Mesenchymal stem cell (in vitro differentiated cells and primary cell): Measurements from ENCODE around the gene PCYT1B.

ENCODE experiments used
- DNase-seq: peaks from one replicate; pipeline ENCODE4 v3.0.0-alpha.2; 2013
- H2AFZ ChIP-seq: one replicate; pipeline ENCODE4 v1.6.1; 2013; ENCODE audit warnings: low read depth, mild to moderate bottlenecking, control low read depth, inconsistent platforms, low read length, moderate library complexity
- H2AK5ac ChIP-seq: 2 replicates; pipeline ENCODE4 v1.6.1; 2013; ENCODE audit warnings: low read length, moderate library complexity, mild to moderate bottlenecking, inconsistent platforms; ENCODE audit not compliant: severe bottlenecking
- H2BK120ac ChIP-seq: one replicate; pipeline ENCODE4 v1.6.1; 2013; ENCODE audit warnings: low read depth, mild to moderate bottlenecking, inconsistent platforms, low read length, moderate library complexity
- H2BK12ac ChIP-seq, 2 experiments: one replicate each; pipeline ENCODE4 v1.6.1; 2013; ENCODE audit warnings: inconsistent platforms in 2 of 2, low read length in 2 of 2, mild to moderate bottlenecking in 2 of 2, moderate library complexity in 2 of 2, control low read depth in 1 of 2
- H2BK15ac ChIP-seq: one replicate; pipeline ENCODE4 v1.6.1; 2013; ENCODE audit warnings: mild to moderate bottlenecking, low read depth, inconsistent platforms; ENCODE audit not compliant: poor library complexity, severe bottlenecking
- H2BK5ac ChIP-seq: 2 replicates; pipeline ENCODE4 v1.6.1; 2013; ENCODE audit warnings: low read depth, mild to moderate bottlenecking, low read length, control low read depth, inconsistent platforms; ENCODE audit not compliant: poor library complexity, severe bottlenecking
- H3K14ac ChIP-seq, 2 experiments: one replicate each; pipeline ENCODE4 v1.6.1; 2013; ENCODE audit warnings: inconsistent platforms in 2 of 2, low read length in 2 of 2, control low read depth in 1 of 2, mild to moderate bottlenecking in 1 of 2, moderate library complexity in 1 of 2
- H3K18ac ChIP-seq, 2 experiments: one replicate each; pipeline ENCODE4 v1.6.1; 2013; ENCODE audit warnings: inconsistent platforms in 2 of 2, low read length in 2 of 2, control low read depth in 1 of 2, low read depth in 1 of 2, mild to moderate bottlenecking in 1 of 2
- H3K23ac ChIP-seq, 2 experiments: one replicate each; pipeline ENCODE4 v1.6.1; 2013; ENCODE audit warnings: inconsistent platforms in 2 of 2, low read length in 2 of 2, mild to moderate bottlenecking in 2 of 2, moderate library complexity in 2 of 2, control low read depth in 1 of 2
- H3K27ac ChIP-seq: 2 replicates; pipeline ENCODE4 v1.5.1; 2013; ENCODE audit warnings: mild to moderate bottlenecking, moderate library complexity, low read length, control low read depth, inconsistent platforms; ENCODE audit not compliant: poor library complexity, severe bottlenecking
- H3K27me3 ChIP-seq, 2 experiments: 2 replicates each; pipeline versions ENCODE4 v1.6.1 to v1.7.0; 2013; ENCODE audit warnings: low read length in 2 of 2, mild to moderate bottlenecking in 2 of 2, moderate library complexity in 2 of 2, control low read depth in 1 of 2, inconsistent platforms in 1 of 2; ENCODE audit not compliant: control insufficient read depth in 1 of 2, insufficient read depth in 1 of 2
- H3K36me3 ChIP-seq, 2 experiments: 2 replicates each; pipeline versions ENCODE4 v1.6.1 to v1.7.0; 2013; ENCODE audit warnings: low read length in 2 of 2, control low read depth in 1 of 2, inconsistent platforms in 1 of 2, low read depth in 1 of 2, mild to moderate bottlenecking in 1 of 2; ENCODE audit not compliant: insufficient read depth in 2 of 2, control insufficient read depth in 1 of 2
- H3K4ac ChIP-seq, 2 experiments: one replicate each; pipeline ENCODE4 v1.6.1; 2013; ENCODE audit warnings: inconsistent platforms in 2 of 2, low read length in 2 of 2, mild to moderate bottlenecking in 2 of 2, moderate library complexity in 2 of 2, control low read depth in 1 of 2, low read depth in 1 of 2
- H3K4me1 ChIP-seq: 2 replicates; pipeline ENCODE4 v1.6.1; 2013; ENCODE audit warnings: low read depth, low read length, control low read depth; ENCODE audit not compliant: control insufficient read depth, insufficient read depth
- H3K4me2 ChIP-seq: 2 replicates; pipeline ENCODE4 v1.6.1; 2013; ENCODE audit warnings: low read length, mild to moderate bottlenecking, inconsistent platforms; ENCODE audit not compliant: poor library complexity, severe bottlenecking
- H3K4me3 ChIP-seq, 2 experiments: 2 replicates each; pipeline versions ENCODE4 v1.5.1 to v1.7.0; 2013; ENCODE audit warnings: low read length in 2 of 2, mild to moderate bottlenecking in 2 of 2, control low read depth in 1 of 2, low read depth in 1 of 2; ENCODE audit not compliant: insufficient read depth in 1 of 2
- H3K79me1 ChIP-seq: replicated peaks from 2 replicates; pipeline ENCODE4 v1.6.1; 2013; ENCODE audit warnings: mild to moderate bottlenecking, control low read depth, low read length, inconsistent platforms; ENCODE audit not compliant: poor library complexity, severe bottlenecking
- H3K9ac ChIP-seq: 2 replicates; pipeline ENCODE4 v1.7.0; 2013; ENCODE audit warnings: mild to moderate bottlenecking, low read length, moderate library complexity
- H3K9me3 ChIP-seq: 2 replicates; pipeline ENCODE4 v1.7.0; 2013; ENCODE audit warnings: mild to moderate bottlenecking, low read length; ENCODE audit not compliant: control insufficient read depth
- H4K8ac ChIP-seq: one replicate; pipeline ENCODE4 v1.6.1; 2013; ENCODE audit warnings: inconsistent platforms, mild to moderate bottlenecking, low read length, moderate library complexity
- H4K91ac ChIP-seq: one replicate; pipeline ENCODE4 v1.6.1; 2013; ENCODE audit warnings: mild to moderate bottlenecking, low read length, inconsistent platforms
- WGBS: methylation state at CpG from one replicate; pipeline ENCODE4 v1.1.7; 2013; ENCODE audit warnings: mixed read lengths; 5-methylcytosine and 5-hydroxymethylcytosine counted together

PCYT1B gene

GRCh38 chrX:24550166-24550565 is 97.0 kb downstream of the PCYT1B start:
- Histone ChIP-seq H3K27ac (no peak overlapping the region), H2BK15ac (no peak overlapping the region), H3K27me3 (peaks cover 0 to 5% of the 10 kb centered on the region in 2 experiments), H3K18ac (no peak overlapping the region), H3K9ac (no peak overlapping the region), H3K4ac (no peak overlapping the region), H2BK5ac (no peak overlapping the region), H3K14ac (no peak overlapping the region), H3K4me3 (no peak overlapping the region), H2AK5ac (no peak overlapping the region), H4K91ac (no peak overlapping the region), H3K23ac (no peak overlapping the region), H3K36me3 (no peaks in the 10 kb centered on the region), H2AFZ (no peak overlapping the region), H2BK12ac (no peak overlapping the region), H3K79me1 (no peaks in the 10 kb centered on the region), H4K8ac (no peak overlapping the region), H3K4me2 (no peak overlapping the region), H3K9me3 (no peaks in the 10 kb centered on the region), H2BK120ac (no peak overlapping the region), H3K4me1 (no peaks in the 10 kb centered on the region)
- WGBS: 85% methylated on average over 5 of the region's 5 CpGs
- no peak for DNase-seq

GRCh38 chrX:24547961-24548360 is 99.2 kb downstream of the PCYT1B start:
- H3K27ac ChIP-seq: no peak overlapping the region
- peaks cover 0 to 8% of the 10 kb centered on the region in 2 experiments for H3K27me3 ChIP-seq
- no peak overlapping the region for H3K23ac ChIP-seq
- H3K4me3 ChIP-seq: no peak overlapping the region
- WGBS: no CpG with 5 or more reads among the region's 1 CpG
- DNase-seq: no peak
- no peak overlapping the region for H2BK15ac ChIP-seq
- no peak overlapping the region for H3K9ac ChIP-seq
- H3K18ac ChIP-seq: no peak overlapping the region
- H3K4me1 ChIP-seq: no peaks in the 10 kb centered on the region
- H3K4me2 ChIP-seq: no peak overlapping the region
- no peaks in the 10 kb centered on the region for H3K79me1 ChIP-seq
- no peak overlapping the region for H2BK5ac ChIP-seq
- H3K36me3 ChIP-seq: no peaks in the 10 kb centered on the region
- H2BK12ac ChIP-seq: no peak overlapping the region
- H4K91ac ChIP-seq: no peak overlapping the region
- no peak overlapping the region for H2BK120ac ChIP-seq
- no peak overlapping the region for H3K4ac ChIP-seq
- H2AK5ac ChIP-seq: no peak overlapping the region
- H3K9me3 ChIP-seq: no peaks in the 10 kb centered on the region
- no peak overlapping the region for H4K8ac ChIP-seq
- H2AFZ ChIP-seq: no peak overlapping the region
- no peak overlapping the region for H3K14ac ChIP-seq

- Histone ChIP-seq H3K9ac (no peak overlapping the region), H3K4me1 (no peaks in the 10 kb centered on the region), H3K27ac (no peak overlapping the region), H4K8ac (no peak overlapping the region), H3K23ac (no peak overlapping the region), H2BK120ac (no peak overlapping the region), H3K36me3 (no peaks in the 10 kb centered on the region), H2AFZ (no peak overlapping the region), H2BK5ac (no peak overlapping the region), H3K27me3 (peaks cover 0 to 7% of the 10 kb centered on the region in 2 experiments), H3K14ac (no peak overlapping the region), H3K18ac (no peak overlapping the region), H2BK15ac (no peak overlapping the region), H3K4ac (no peak overlapping the region), H3K4me3 (no peak overlapping the region), H2AK5ac (no peak overlapping the region), H3K4me2 (no peak overlapping the region), H3K79me1 (no peaks in the 10 kb centered on the region), H3K9me3 (no peaks in the 10 kb centered on the region), H4K91ac (no peak overlapping the region), H2BK12ac (no peak overlapping the region)
- 55% methylated on average over 4 of the region's 4 CpGs for WGBS
- no peak for DNase-seq
Observed at GRCh38 chrX:24542756-24543155, 104.4 kb downstream of the PCYT1B start.

GRCh38 chrX:24536551-24536950 is 110.6 kb downstream of the PCYT1B start:
- Histone ChIP-seq H3K4ac (no peak overlapping the region), H3K36me3 (peaks cover 0 to 8% of the 10 kb centered on the region in 2 experiments), H3K4me2 (no peak overlapping the region)

More at GRCh38 chrX:24536551-24536950, 110.6 kb downstream of the PCYT1B start:
- H3K27ac ChIP-seq: no peak overlapping the region
- H2BK5ac ChIP-seq: no peak overlapping the region
- no peak overlapping the region for H3K23ac ChIP-seq
- no peak overlapping the region for H2BK120ac ChIP-seq
- H4K8ac ChIP-seq: no peak overlapping the region
- no peaks in the 10 kb centered on the region for H3K9me3 ChIP-seq
- H3K9ac ChIP-seq: no peak overlapping the region
- H3K18ac ChIP-seq: no peak overlapping the region
- no peaks in the 10 kb centered on the region for H3K27me3 ChIP-seq
- DNase-seq: no peak
- no peaks in the 10 kb centered on the region for H3K79me1 ChIP-seq
- H2AK5ac ChIP-seq: no peak overlapping the region
- H4K91ac ChIP-seq: no peak overlapping the region
- H3K4me1 ChIP-seq: no peaks in the 10 kb centered on the region
- H3K14ac ChIP-seq: no peak overlapping the region
- no peak overlapping the region for H2BK15ac ChIP-seq
- H3K4me3 ChIP-seq: no peak overlapping the region
- H2AFZ ChIP-seq: no peak overlapping the region
- H2BK12ac ChIP-seq: no peak overlapping the region
